ENCODE measurements around the gene NFKBIL1.

- TF ChIP-seq CTCF (conservative IDR thresholded peaks at IDR 0.05; ENCODE audit: low read depth in 2 of 2) (no peak), STAT1 (IDR thresholded peaks at IDR 0.05; ENCODE audit: unreplicated experiment) (no peak), EZH2 (IDR thresholded peaks at IDR 0.05; ENCODE audit: low read depth, unreplicated experiment) (no peak), REST (IDR thresholded peaks at IDR 0.05; ENCODE audit: unreplicated experiment) (no peak), ZNF114 (CRISPR knock-in tag; IDR thresholded peaks at IDR 0.05) (no peak), EZH2phosphoT487 (IDR thresholded peaks at IDR 0.05; ENCODE audit: unreplicated experiment) (no peak), CREB1 (CRISPR knock-in tag; IDR thresholded peaks at IDR 0.05; ENCODE audit: low read depth) (no peak), POLR2AphosphoS5 (IDR thresholded peaks at IDR 0.05; ENCODE audit: low read depth) (no peak)
Observed at GRCh38 chr6:31535538-31536324, 11.7 kb upstream of the NFKBIL1 start.
